IMR-90 (cell line): ENCODE data around the gene E2F3. TPM values are rescaled to one million over a fixed set of nuclear protein-coding genes. Genes with fewer than 3 reads are reported as not detected.

Experiments
- ATAC-seq: fragments of 200-7000 bp; cut with Tn5 transposase; 2 replicates; pipeline ENCODE4 v1.9.1; 2020; ENCODE audit warnings: low read depth, mild to moderate bottlenecking, moderate library complexity
- BruUV-seq: library from RNA; stranded (reverse); fragments of 400-500 nt; replicated peaks from 2 replicates; lab custom pipeline; 2021; lab: Mats Ljungman, UMichigan
- CTCF ChIA-PET: fragments of 300-600 bp; formaldehyde crosslinking; extraction: SDS; loops from one replicate; lab custom pipeline; 2021; ENCODE audit warnings: antibody characterized with exemption; lab: Yijun Ruan, JAX
- POLR2A ChIA-PET: fragments of 300-600 bp; sonication (Branson Sonifier 250); formaldehyde crosslinking; loops from one replicate; lab custom pipeline; 2022; ENCODE audit warnings: antibody characterized with exemption; ENCODE audit not compliant: unreplicated experiment; lab: Charles Lee
- DNase-seq: peaks from one replicate; pipeline ENCODE4 v3.0.0; 2013
- H2AFZ ChIP-seq: replicated peaks from 2 replicates; pipeline ENCODE3; 2013; ENCODE audit warnings: low read length, mild to moderate bottlenecking; ENCODE audit not compliant: poor library complexity
- H2AK5ac ChIP-seq: 2 replicates; pipeline ENCODE4 v1.6.1; 2013; ENCODE audit warnings: low read depth, low read length, inconsistent platforms
- H2AK9ac ChIP-seq: replicated peaks from 2 replicates; pipeline ENCODE3; 2013; ENCODE audit warnings: mild to moderate bottlenecking, low read depth, low read length, moderate library complexity; ENCODE audit not compliant: poor library complexity
- H2BK120ac ChIP-seq: 2 replicates; pipeline ENCODE4 v1.6.1; 2013; ENCODE audit warnings: low read depth, low read length, inconsistent platforms
- H2BK15ac ChIP-seq: 3 replicates; pipeline ENCODE4 v1.6.1; 2013; ENCODE audit warnings: low read depth, low read length, inconsistent platforms
- H2BK20ac ChIP-seq: 2 replicates; pipeline ENCODE4 v1.6.1; 2013; ENCODE audit warnings: low read depth, mild to moderate bottlenecking, inconsistent platforms, low read length, moderate library complexity
- H2BK5ac ChIP-seq: 2 replicates; pipeline ENCODE4 v1.6.1; 2013; ENCODE audit warnings: mild to moderate bottlenecking, low read depth, low read length, inconsistent platforms; ENCODE audit not compliant: poor library complexity, severe bottlenecking
- H3K14ac ChIP-seq: replicated peaks from 2 replicates; pipeline ENCODE4 v1.6.1; 2013; ENCODE audit warnings: low read depth, low read length, inconsistent platforms
- H3K18ac ChIP-seq: 2 replicates; pipeline ENCODE4 v1.6.1; 2013; ENCODE audit warnings: low read depth, low read length, control low read depth
- H3K23ac ChIP-seq: 2 replicates; pipeline ENCODE4 v1.6.1; 2013; ENCODE audit warnings: low read depth, low read length, inconsistent platforms
- H3K27ac ChIP-seq: 2 replicates; pipeline ENCODE4 v1.5.1; 2013; ENCODE audit warnings: mild to moderate bottlenecking, control low read depth, low read length; ENCODE audit not compliant: insufficient read depth
- H3K27me3 ChIP-seq: 2 replicates; pipeline ENCODE4 v1.6.1; 2013; ENCODE audit warnings: low read length; ENCODE audit not compliant: control insufficient read depth, insufficient read depth
- H3K36me3 ChIP-seq: 2 replicates; pipeline ENCODE4 v1.6.1; 2013; ENCODE audit warnings: low read length, mixed read lengths; ENCODE audit not compliant: control insufficient read depth, insufficient read depth
- H3K4ac ChIP-seq: 2 replicates; pipeline ENCODE4 v1.6.1; 2013; ENCODE audit warnings: low read depth, low read length, inconsistent platforms
- H3K4me1 ChIP-seq: 2 replicates; pipeline ENCODE4 v1.6.1; 2013; ENCODE audit warnings: low read length, mixed read lengths; ENCODE audit not compliant: control insufficient read depth, insufficient read depth
- H3K4me2 ChIP-seq: 2 replicates; pipeline ENCODE4 v1.6.1; 2013; ENCODE audit warnings: low read depth, mild to moderate bottlenecking, control low read depth, low read length, moderate library complexity
- H3K4me3 ChIP-seq: 2 replicates; pipeline ENCODE4 v1.5.1; 2013; ENCODE audit warnings: low read depth, mild to moderate bottlenecking, control low read depth, low read length, moderate library complexity; ENCODE audit not compliant: insufficient read depth
- H3K56ac ChIP-seq: 2 replicates; pipeline ENCODE4 v1.6.1; 2013; ENCODE audit warnings: low read length, inconsistent platforms; ENCODE audit not compliant: insufficient read depth; ENCODE audit errors: extremely low read depth
- H3K79me1 ChIP-seq, 2 experiments: 2 replicates each; pipeline ENCODE4 v1.6.1; 2013; ENCODE audit warnings: low read length in 2 of 2, inconsistent platforms in 1 of 2, low read depth in 1 of 2
- H3K9ac ChIP-seq: 2 replicates; pipeline ENCODE4 v1.6.1; 2013; ENCODE audit warnings: low read depth, low read length, control low read depth
- H3K9me1 ChIP-seq: 2 replicates; pipeline ENCODE4 v1.6.1; 2013; ENCODE audit warnings: low read length, inconsistent platforms; ENCODE audit not compliant: insufficient read depth
- H3K9me3 ChIP-seq: 2 replicates; pipeline ENCODE4 v1.6.1; 2013; ENCODE audit warnings: low read length; ENCODE audit not compliant: control insufficient read depth, insufficient read depth
- H4K20me1 ChIP-seq: 2 replicates; pipeline ENCODE4 v1.6.1; 2013; ENCODE audit warnings: low read length, inconsistent platforms; ENCODE audit not compliant: insufficient read depth
- H4K5ac ChIP-seq: 2 replicates; pipeline ENCODE4 v1.6.1; 2013; ENCODE audit warnings: mild to moderate bottlenecking, low read depth, low read length, control low read depth
- H4K8ac ChIP-seq, 2 experiments: 2 replicates each; pipeline ENCODE4 v1.6.1; 2013; ENCODE audit warnings: low read depth in 2 of 2, low read length in 2 of 2, control low read depth in 1 of 2, inconsistent platforms in 1 of 2
- H4K91ac ChIP-seq: 2 replicates; pipeline ENCODE4 v1.6.1; 2013; ENCODE audit warnings: low read depth, low read length, inconsistent platforms; ENCODE audit not compliant: insufficient read depth
- CEBPB ChIP-seq: IDR thresholded peaks from 2 replicates; pipeline ENCODE4 v1.6.1; 2012; ENCODE audit warnings: low read depth, low read length, improper control_type of control experiment
- CHD1 ChIP-seq: IDR thresholded peaks from 2 replicates; pipeline ENCODE4 v1.6.1; 2012; ENCODE audit warnings: low read depth, low read length, improper control_type of control experiment
- POLR2A ChIP-seq: IDR thresholded peaks from 2 replicates; pipeline ENCODE4 v1.6.1; 2012; ENCODE audit warnings: mild to moderate bottlenecking, low read depth, low read length
- WGBS, 2 experiments: methylation state at CpG; one replicate each; pipeline versions ENCODE4 v1.1.5 to v1.1.7; 2013; ENCODE audit warnings: missing lambda C conversion rate in 2 of 2; ENCODE audit not compliant: insufficient read length in 1 of 2; ENCODE audit errors: extremely low coverage in 2 of 2; 5-methylcytosine and 5-hydroxymethylcytosine counted together
- dilution Hi-C: fragments of 300-500 bp; cut with HindIII; formaldehyde crosslinking; loops from one replicate; pipeline ENCODE4 v1.14.3; 2018; ENCODE audit warnings: low sequenced_read_pairs; ENCODE audit not compliant: unreplicated experiment
- in situ Hi-C: fragments of 300-500 bp; cut with MboI; formaldehyde crosslinking; loops from 3 replicates; pipeline ENCODE4 v1.14.3; 2019; ENCODE audit warnings: low sequenced_read_pairs, inconsistent platforms, mixed read lengths
- intact Hi-C: fragments of 100-400 bp; cut with micrococcal nuclease; formaldehyde crosslinking; loops from 2 replicates; pipeline ENCODE4 v1.10.0; 2022
- polyA plus RNA-seq, 3 experiments: library from polyadenylated mRNA; depleted of rRNA; stranded (reverse); fragments of >200 nt; gene quantifications; 2 replicates each; pipeline ENCODE4 v1.2.3, GENCODE V29; 2012; ENCODE audit warnings: low replicate concordance in 1 of 3
- total RNA-seq: library from RNA; depleted of rRNA; stranded (reverse); fragments of >200 nt; gene quantifications from 2 replicates; pipeline ENCODE4 v1.2.3, GENCODE V29; 2012
- TF ChIP-seq, protein P1 (sequence below): fragments of 150-350 bp; IDR thresholded peaks from 2 replicates; pipeline ENCODE4 v1.6.1; 2016; ENCODE audit warnings: low read depth, mild to moderate bottlenecking, low read length, moderate library complexity, borderline replicate concordance

E2F3 gene
- total and polyA plus RNA-seq, 2 of the 4 experiments (the other 2 are of a cell fraction) = 2.3 to 8.2 TPM

DNA sequence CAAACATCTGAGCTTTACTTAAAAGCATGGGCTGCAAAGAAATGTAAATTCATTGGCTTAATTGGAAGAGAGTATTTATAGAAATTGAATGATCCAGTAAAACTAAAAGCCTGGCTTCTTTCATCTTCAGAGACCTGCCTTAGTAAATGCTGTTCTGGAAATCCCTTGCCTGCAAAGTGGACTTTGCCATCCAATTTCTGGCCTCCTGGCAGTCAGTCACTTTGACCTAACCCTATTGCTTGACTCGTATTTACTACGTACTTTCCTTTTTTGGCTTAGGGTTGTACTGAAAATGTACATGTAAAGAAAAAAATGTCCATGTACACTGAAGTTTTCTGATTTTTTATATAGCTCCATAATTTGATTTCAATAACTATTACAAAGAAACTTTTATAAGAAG, 47.1 kb downstream of the E2F3 start:
- no peak overlapping the region for H3K14ac ChIP-seq
- no peak for DNase-seq
- H3K4me3 ChIP-seq = no peak overlapping the region
- H3K56ac ChIP-seq = no peak overlapping the region
- peaks cover 21 to 58% of the 10 kb centered on the region in 2 experiments for H3K79me1 ChIP-seq
- H3K23ac ChIP-seq = no peak overlapping the region
- no peak overlapping the region for H3K4me2 ChIP-seq
- no peak overlapping the region for H2AK9ac ChIP-seq
- no TSS peak for BruUV-seq
- no peak overlapping the region for H3K4ac ChIP-seq
- no peak overlapping the region for H4K5ac ChIP-seq
- H3K9me3 ChIP-seq = no peaks in the 10 kb centered on the region
- H4K91ac ChIP-seq = no peak overlapping the region
- no peak overlapping the region for H2BK15ac ChIP-seq
- POLR2A ChIA-PET = no interaction called here
- ATAC-seq = no peak
- H3K27ac ChIP-seq = no peak overlapping the region
- no peak overlapping the region for H2AK5ac ChIP-seq
- peaks cover 23% of the 10 kb centered on the region for H3K9me1 ChIP-seq
- peaks cover 2% of the 10 kb centered on the region; the same call in 1 of the 2 replicates for H3K36me3 ChIP-seq
- in situ Hi-C loops = no loop called here
- no peak overlapping the region for H2BK20ac ChIP-seq
- peaks cover 11% of the 10 kb centered on the region for H3K4me1 ChIP-seq
- no peak for TF ChIP-seq CHD1
- TF ChIP-seq, protein P1, sequence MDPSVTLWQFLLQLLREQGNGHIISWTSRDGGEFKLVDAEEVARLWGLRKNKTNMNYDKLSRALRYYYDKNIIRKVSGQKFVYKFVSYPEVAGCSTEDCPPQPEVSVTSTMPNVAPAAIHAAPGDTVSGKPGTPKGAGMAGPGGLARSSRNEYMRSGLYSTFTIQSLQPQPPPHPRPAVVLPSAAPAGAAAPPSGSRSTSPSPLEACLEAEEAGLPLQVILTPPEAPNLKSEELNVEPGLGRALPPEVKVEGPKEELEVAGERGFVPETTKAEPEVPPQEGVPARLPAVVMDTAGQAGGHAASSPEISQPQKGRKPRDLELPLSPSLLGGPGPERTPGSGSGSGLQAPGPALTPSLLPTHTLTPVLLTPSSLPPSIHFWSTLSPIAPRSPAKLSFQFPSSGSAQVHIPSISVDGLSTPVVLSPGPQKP = no peak
- no peak for TF ChIP-seq CEBPB
- no peak for TF ChIP-seq POLR2A
- H4K8ac ChIP-seq = no peak overlapping the region
- dilution Hi-C loops = no loop called here
- no CpG with 5 or more reads among the region's 2 CpGs for WGBS, 2 experiments
- H3K9ac ChIP-seq = no peak overlapping the region
- no peaks in the 10 kb centered on the region for H3K27me3 ChIP-seq
- CTCF ChIA-PET = no interaction called here
- H4K20me1 ChIP-seq = peaks cover 72% of the 10 kb centered on the region
- H2BK120ac ChIP-seq = no peak overlapping the region
- H3K18ac ChIP-seq = no peak overlapping the region
- no peak overlapping the region for H2AFZ ChIP-seq
- intact Hi-C loops = no loop called here
- H2BK5ac ChIP-seq = no peak overlapping the region
